Chondrocyte (in vitro differentiated cells): ENCODE data around the gene TANC1. TPM values are rescaled to one million over a fixed set of nuclear protein-coding genes. Genes with fewer than 3 reads are reported as not detected.

ENCODE experiments used
- DNase-seq: peaks from one replicate; pipeline ENCODE4 v3.0.0; 2021; ENCODE audit warnings: mixed read lengths, low spot score
- H3K27ac Mint-ChIP-seq: one replicate; pipeline ENCODE4 v1.8.0; 2021; ENCODE audit warnings: mild to moderate bottlenecking, moderate library complexity, mixed read lengths; ENCODE audit not compliant: unreplicated experiment
- H3K27me3 Mint-ChIP-seq: 2 replicates; pipeline ENCODE4 v1.8.0; 2021; ENCODE audit warnings: low read depth, mixed read lengths
- H3K36me3 Mint-ChIP-seq: 2 replicates; pipeline ENCODE4 v1.8.0; 2021; ENCODE audit warnings: low read depth, mixed read lengths
- H3K4me1 Mint-ChIP-seq: 2 replicates; pipeline ENCODE4 v1.8.0; 2021; ENCODE audit warnings: low read depth, mild to moderate bottlenecking, mixed read lengths
- H3K4me3 Mint-ChIP-seq: one replicate; pipeline ENCODE4 v1.8.0; 2021; ENCODE audit warnings: mild to moderate bottlenecking, moderate library complexity, mixed read lengths; ENCODE audit not compliant: unreplicated experiment
- H3K9me3 Mint-ChIP-seq: 2 replicates; pipeline ENCODE4 v1.8.0; 2021; ENCODE audit warnings: low read depth, mixed read lengths
- total RNA-seq: library from RNA; stranded (reverse); gene quantifications from 3 replicates; pipeline ENCODE4 v1.2.1, GENCODE V29; 2021
- TF ChIP-seq, protein P1 (sequence below): fragments of 200-600 bp; sonication (generic); IDR thresholded peaks from 2 replicates; pipeline ENCODE4 v1.5.0; 2021; ENCODE audit warnings: antibody characterized with exemption, mild to moderate bottlenecking, moderate library complexity

The TANC1 gene
- total RNA-seq, 1 donor from 2014 or later: 29.5 TPM

- Mint-ChIP-seq H3K4me1 (peaks cover 8% of the 10 kb centered on the region), H3K36me3 (peaks cover 19% of the 10 kb centered on the region), H3K27ac (no peak overlapping the region), H3K4me3 (no peak overlapping the region), H3K27me3 (no peaks in the 10 kb centered on the region), H3K9me3 (peaks cover 12% of the 10 kb centered on the region)
- no peak for DNase-seq
- TF ChIP-seq, protein P1, sequence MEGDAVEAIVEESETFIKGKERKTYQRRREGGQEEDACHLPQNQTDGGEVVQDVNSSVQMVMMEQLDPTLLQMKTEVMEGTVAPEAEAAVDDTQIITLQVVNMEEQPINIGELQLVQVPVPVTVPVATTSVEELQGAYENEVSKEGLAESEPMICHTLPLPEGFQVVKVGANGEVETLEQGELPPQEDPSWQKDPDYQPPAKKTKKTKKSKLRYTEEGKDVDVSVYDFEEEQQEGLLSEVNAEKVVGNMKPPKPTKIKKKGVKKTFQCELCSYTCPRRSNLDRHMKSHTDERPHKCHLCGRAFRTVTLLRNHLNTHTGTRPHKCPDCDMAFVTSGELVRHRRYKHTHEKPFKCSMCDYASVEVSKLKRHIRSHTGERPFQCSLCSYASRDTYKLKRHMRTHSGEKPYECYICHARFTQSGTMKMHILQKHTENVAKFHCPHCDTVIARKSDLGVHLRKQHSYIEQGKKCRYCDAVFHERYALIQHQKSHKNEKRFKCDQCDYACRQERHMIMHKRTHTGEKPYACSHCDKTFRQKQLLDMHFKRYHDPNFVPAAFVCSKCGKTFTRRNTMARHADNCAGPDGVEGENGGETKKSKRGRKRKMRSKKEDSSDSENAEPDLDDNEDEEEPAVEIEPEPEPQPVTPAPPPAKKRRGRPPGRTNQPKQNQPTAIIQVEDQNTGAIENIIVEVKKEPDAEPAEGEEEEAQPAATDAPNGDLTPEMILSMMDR: no peak
These were observed 281.7 kb downstream of the TANC1 start for GRCh38 chr2:159249990-159250715.

DNA sequence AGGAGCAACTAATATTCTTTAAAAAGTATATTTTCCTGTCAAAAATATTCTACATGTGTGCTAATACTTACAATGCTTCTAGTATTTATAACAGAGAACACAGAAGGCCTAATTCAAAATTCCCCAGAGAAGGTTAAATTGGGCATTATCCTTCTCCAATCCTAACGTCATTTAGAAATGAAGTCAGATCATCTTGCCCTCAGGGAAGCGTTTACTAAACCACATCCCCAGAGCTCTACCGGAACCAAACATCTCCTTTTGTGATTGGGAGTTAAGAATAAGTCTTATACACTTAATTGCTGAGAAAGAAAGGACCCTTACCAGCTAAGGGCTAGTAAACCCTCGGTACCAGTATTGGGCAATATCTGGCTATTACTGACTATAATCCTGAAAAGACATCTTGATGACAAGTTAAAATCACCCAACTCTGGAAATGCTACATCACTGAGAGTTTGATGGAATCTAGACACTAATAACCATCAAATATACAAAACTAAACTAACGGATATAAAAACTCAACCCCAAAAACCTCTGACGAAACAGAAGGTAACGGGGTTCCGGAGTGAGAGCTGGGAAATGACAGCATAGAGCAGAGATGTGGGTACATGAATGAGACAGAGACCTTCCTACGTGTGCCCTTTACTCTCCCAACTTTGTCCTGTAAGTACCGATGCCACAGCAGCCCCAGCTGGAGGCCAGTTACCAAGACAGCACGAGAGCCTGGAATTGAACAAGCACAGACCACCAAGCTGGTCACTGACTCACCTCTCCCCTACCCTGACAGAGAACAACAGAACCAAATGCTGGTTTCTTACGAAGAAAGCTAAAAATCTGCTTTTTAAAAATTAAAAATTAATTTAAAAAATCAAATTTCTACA lies 283.1 kb downstream of the TANC1 start:
- TF ChIP-seq, protein P1: no peak

DNA sequence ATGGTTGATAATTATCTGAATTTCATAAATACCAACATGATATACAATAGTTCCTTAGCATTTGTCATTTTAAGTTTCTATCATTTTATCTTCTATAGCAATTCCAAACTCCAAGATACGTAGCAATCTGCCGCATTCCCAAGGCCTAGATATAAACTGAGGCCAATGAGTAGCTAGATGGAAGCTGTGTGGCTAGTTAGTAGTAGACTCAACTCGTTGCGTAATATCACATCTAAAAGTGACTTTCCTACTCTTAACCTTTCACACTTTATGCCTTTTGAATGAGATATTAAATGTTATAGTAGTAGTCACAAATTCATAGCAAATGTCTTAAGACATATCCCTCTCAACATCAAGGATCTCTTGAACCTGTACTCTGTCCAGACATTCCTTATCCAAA lies 284.5 kb downstream of the TANC1 start:
- Mint-ChIP-seq H3K27me3 (no peaks in the 10 kb centered on the region), H3K36me3 (peaks cover 7% of the 10 kb centered on the region), H3K9me3 (no peaks in the 10 kb centered on the region), H3K4me1 (peaks cover 8% of the 10 kb centered on the region), H3K27ac (no peak overlapping the region), H3K4me3 (no peak overlapping the region)
- TF ChIP-seq, protein P1: no peak
- DNase-seq: no peak

More for the DNA sequence above, 283.1 kb downstream of the TANC1 start:
- Mint-ChIP-seq H3K27me3 (no peaks in the 10 kb centered on the region), H3K36me3 (peaks cover 14% of the 10 kb centered on the region), H3K27ac (no peak overlapping the region), H3K4me3 (no peak overlapping the region), H3K4me1 (peaks cover 8% of the 10 kb centered on the region), H3K9me3 (peaks cover 4% of the 10 kb centered on the region)
- no peak for DNase-seq

DNA sequence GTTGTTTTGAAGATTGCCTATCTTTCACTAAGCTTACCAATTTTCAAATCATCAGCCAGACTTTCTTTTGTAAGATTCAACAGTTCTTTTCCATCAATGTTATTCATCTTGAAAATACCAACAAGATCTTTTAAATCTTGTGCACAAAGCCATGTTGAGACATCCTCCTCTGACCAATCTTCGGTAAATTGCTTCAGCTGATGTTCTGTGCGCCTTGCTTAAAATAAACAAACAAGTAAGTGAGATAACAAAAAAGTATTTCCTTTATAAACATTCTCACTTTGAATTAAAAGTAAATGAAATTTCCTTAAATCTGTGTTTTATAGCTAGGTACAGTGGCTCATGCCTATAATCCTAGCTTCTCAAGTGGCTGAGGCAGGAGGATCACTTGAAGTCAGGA lies 287.7 kb downstream of the TANC1 start:
- no peak overlapping the region for H3K27ac Mint-ChIP-seq
- TF ChIP-seq, protein P1: no peak
- DNase-seq: no peak
- no peak overlapping the region for H3K4me3 Mint-ChIP-seq
- H3K9me3 Mint-ChIP-seq: no peaks in the 10 kb centered on the region
- peaks cover 5% of the 10 kb centered on the region for H3K4me1 Mint-ChIP-seq
- H3K36me3 Mint-ChIP-seq: peaks cover 7% of the 10 kb centered on the region
- no peaks in the 10 kb centered on the region for H3K27me3 Mint-ChIP-seq

- Mint-ChIP-seq H3K27ac (no peak overlapping the region), H3K4me1 (peaks cover 17% of the 10 kb centered on the region), H3K27me3 (no peaks in the 10 kb centered on the region), H3K36me3 (peaks cover 1% of the 10 kb centered on the region), H3K9me3 (no peaks in the 10 kb centered on the region), H3K4me3 (no peak overlapping the region)
- DNase-seq: no peak
- TF ChIP-seq, protein P1: no peak
These were observed 293.8 kb downstream of the TANC1 start for GRCh38 chr2:159262226-159262625.
